Activated naive CD4-positive, alpha-beta T cell (primary cell): ENCODE data around the gene SIRPG.
"Not testable (repeated sequence)": the region's sequence is repeated elsewhere in the genome, so short reads cannot be mapped to it uniquely, and the experiment has no call there.

Experiments used
- DNase-seq, 4 experiments: peaks; one replicate each; lab custom pipeline; 2025; lab: John Stamatoyannopoulos, UW

Gene SIRPG

GRCh38 chr20:1671891-1672669 is 14.5 kb upstream of the SIRPG start:
- no peak for DNase-seq

- DNase-seq = no peak
These were observed 11.7 kb upstream of the SIRPG start for GRCh38 chr20:1669304-1669703.

DNA sequence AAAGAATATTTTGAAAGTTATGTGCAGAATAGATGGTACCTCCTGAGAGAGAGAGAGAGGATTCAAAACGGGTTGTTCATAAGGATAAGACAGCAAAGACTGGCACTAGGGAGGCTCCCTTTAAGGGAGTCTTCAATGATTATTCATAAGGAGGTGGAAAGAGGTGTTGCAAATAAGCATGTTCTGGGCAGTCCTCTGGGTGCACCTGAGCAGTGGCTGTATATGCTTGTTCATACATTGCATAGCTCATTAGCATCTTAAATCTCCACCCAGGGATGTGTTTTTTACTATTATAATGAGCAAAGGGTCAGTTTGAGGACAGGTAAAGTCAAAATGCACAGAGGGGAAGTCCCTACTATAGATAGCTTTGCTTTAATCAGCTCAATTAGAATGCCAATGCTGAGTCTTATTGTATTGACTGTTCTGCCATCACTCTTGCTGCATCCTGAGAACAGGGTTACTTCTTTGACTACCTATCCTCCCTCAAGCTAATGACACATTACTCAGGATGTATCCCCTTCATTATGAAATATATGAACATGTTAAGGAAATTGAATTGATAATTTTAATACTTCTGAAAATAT is 10.0 kb upstream of the SIRPG start:
- no peak for DNase-seq

- no peak for DNase-seq
These were observed 9.2 kb upstream of the SIRPG start for GRCh38 chr20:1666802-1667201.

GRCh38 chr20:1665345-1665744 is 7.8 kb upstream of the SIRPG start:
- DNase-seq = no peak

GRCh38 chr20:1664911-1665310 is 7.3 kb upstream of the SIRPG start:
- peak in 2 of 4 experiments; percentile 10 to 43 for DNase-seq

DNA sequence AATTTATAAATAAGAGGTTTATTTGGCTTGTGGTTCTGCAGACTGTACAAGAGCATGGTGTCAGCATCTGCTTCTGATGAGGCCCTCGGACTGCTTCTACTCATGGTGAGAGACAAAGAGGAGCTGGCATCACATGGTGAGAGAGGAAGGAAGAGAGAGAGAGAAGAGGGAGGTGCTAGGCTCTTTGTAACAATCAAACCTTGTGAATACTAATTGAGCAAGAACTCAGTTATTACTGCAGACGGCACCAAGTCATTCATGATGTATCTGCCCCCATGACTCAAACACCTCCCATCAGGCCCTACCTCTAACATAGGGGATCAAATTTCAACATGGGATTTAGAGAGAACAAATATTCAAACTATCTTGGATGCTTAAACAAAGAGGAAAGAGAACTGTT is 6.3 kb upstream of the SIRPG start:
- no peak for DNase-seq

- no peak for DNase-seq
These were observed 4.1 kb upstream of the SIRPG start for GRCh38 chr20:1661542-1662299.

DNA sequence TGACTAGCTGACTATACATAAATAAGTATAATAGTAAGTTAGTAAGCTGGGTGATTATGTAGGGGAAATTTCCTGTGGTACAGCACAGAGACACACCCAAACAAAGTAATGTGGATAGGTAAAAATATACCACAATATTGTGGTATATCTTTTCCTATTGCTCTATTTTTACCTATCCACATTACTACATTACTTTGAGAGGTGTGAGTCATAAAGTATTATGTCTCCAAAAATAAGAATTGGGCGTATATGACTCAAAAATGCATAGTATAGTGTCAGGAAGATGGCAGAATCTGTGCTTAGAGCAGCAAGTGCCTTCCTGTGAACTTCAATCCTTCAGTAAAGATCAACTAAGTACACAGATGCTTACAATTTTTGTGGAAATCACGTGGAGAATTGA is 2.7 kb upstream of the SIRPG start:
- DNase-seq = no peak

GRCh38 chr20:1656844-1657243 is 735 bp downstream of the SIRPG start:
- no peak for DNase-seq

GRCh38 chr20:1654996-1655395 is 2.6 kb downstream of the SIRPG start:
- no peak for DNase-seq

GRCh38 chr20:1652960-1653359 is 4.6 kb downstream of the SIRPG start:
- no peak for DNase-seq

DNA sequence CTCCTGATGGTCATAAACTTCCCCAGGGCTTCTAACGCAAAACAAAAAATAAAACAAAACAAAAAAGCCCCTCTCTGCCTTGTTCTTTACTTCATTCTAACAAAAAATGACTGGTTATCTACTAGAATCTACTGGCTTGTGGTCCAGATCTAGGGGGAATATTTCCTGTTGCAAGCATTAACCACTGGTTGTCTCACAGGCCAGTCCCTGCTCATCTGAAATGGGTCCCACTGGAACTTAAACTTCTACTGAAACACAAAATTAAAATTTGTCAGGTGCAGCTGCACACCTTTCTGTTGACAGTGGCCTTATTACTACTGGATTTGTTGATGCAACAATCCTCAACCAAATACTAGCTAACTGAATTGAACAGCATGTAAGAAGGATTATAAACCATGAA is 5.5 kb downstream of the SIRPG start:
- DNase-seq = no peak

GRCh38 chr20:1651268-1652058 is 6.1 kb downstream of the SIRPG start:
- DNase-seq = no peak

DNA sequence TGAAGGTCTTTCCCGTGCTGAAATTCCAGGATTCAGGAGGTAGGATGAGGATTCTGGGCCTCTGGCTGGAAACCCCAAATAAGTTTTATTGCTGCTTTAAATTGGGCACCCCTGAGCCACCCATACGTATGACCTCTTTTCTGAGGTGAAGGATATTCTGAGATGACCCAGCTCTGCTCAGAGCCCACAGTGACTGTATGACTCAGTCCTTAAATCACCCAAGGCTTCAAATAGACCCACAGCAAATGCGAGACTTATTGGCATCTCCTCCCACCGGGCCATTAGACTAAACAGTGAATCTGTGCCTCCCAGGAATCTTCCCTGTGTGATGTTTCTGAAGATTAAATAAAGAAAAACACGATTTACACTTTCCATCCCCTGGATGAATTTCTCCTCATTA is 9.5 kb downstream of the SIRPG start:
- DNase-seq = no peak

- no peak for DNase-seq
These were observed 10.6 kb downstream of the SIRPG start for GRCh38 chr20:1646975-1647431.

GRCh38 chr20:1644101-1644962 is 13.2 kb downstream of the SIRPG start:
- no peak for DNase-seq

GRCh38 chr20:1638643-1639042 is 18.9 kb downstream of the SIRPG start:
- DNase-seq = not testable (repeated sequence)

DNA sequence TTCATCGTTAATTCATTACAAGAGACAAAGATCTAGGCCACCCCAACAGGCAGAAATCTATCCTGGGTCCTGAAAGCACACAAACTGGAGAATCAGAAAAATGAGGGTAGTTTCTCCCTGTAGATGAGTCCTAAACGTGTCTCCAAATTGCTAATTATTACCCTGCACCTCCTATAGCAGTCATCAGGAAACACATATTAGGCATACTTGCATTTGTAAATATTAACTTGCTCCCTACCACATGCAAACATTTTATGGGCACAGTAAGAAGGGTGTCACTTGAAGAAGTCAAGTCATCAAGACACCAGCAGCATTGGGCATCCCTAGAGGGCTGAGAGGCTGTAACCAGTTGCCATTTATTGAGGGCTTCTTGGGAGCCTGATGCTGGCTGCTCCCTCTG is 19.8 kb downstream of the SIRPG start:
- no peak for DNase-seq

- no peak for DNase-seq
These were observed 20.4 kb downstream of the SIRPG start for GRCh38 chr20:1637226-1637625.

- DNase-seq = no peak
These were observed 21.0 kb downstream of the SIRPG start for GRCh38 chr20:1636621-1637020.
